HL-60 (cell line): ENCODE data around the gene PIGB.
"Not testable (repeated sequence)": the region's sequence is repeated elsewhere in the genome, so short reads cannot be mapped to it uniquely, and the experiment has no call there.

ENCODE experiments used
- GABPA ChIP-seq: IDR thresholded peaks from 2 replicates; pipeline ENCODE4 v1.6.1; 2012; ENCODE audit warnings: low read depth
- POLR2AphosphoS5 ChIP-seq: IDR thresholded peaks from 2 replicates; pipeline ENCODE4 v1.6.1; 2012; ENCODE audit warnings: low read depth
- SPI1 ChIP-seq: IDR thresholded peaks from 2 replicates; pipeline ENCODE4 v1.6.1; 2012; ENCODE audit warnings: low read depth, mild to moderate bottlenecking, borderline replicate concordance
- TF ChIP-seq, protein P1 (sequence below): IDR thresholded peaks from one replicate; pipeline ENCODE4 v1.5.1; 2011; ENCODE audit warnings: low read length, control low read depth, inconsistent platforms; ENCODE audit not compliant: insufficient read depth
- TF ChIP-seq, protein P2 (sequence below): IDR thresholded peaks from 2 replicates; pipeline ENCODE4 v1.6.1; 2012; ENCODE audit warnings: low read depth; ENCODE audit not compliant: insufficient replicate concordance

DNA sequence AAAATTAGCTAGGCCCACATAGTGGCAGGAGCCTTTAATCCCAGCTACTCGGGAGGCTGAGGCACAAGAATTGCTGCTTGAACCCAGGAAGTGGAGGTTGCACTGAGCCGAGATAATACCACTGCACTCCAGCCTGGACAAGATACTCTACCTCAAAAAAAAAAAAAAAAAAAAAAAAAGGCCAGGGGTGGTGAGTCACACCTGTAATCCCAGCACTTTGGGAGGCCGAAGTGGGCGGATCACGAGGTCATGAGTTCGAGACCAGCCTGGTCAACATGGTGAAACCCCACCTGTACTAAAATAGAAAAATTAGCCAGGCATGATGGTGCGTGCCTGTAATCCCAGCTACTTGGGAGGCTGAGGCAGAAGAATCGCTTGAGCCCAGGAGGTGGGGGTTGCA is 81.0 kb downstream of the PIGB start:
- TF ChIP-seq, protein P1, sequence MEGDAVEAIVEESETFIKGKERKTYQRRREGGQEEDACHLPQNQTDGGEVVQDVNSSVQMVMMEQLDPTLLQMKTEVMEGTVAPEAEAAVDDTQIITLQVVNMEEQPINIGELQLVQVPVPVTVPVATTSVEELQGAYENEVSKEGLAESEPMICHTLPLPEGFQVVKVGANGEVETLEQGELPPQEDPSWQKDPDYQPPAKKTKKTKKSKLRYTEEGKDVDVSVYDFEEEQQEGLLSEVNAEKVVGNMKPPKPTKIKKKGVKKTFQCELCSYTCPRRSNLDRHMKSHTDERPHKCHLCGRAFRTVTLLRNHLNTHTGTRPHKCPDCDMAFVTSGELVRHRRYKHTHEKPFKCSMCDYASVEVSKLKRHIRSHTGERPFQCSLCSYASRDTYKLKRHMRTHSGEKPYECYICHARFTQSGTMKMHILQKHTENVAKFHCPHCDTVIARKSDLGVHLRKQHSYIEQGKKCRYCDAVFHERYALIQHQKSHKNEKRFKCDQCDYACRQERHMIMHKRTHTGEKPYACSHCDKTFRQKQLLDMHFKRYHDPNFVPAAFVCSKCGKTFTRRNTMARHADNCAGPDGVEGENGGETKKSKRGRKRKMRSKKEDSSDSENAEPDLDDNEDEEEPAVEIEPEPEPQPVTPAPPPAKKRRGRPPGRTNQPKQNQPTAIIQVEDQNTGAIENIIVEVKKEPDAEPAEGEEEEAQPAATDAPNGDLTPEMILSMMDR: not testable (repeated sequence)
- TF ChIP-seq GABPA, POLR2AphosphoS5, SPI1: not testable (repeated sequence)
- TF ChIP-seq, protein P2, sequence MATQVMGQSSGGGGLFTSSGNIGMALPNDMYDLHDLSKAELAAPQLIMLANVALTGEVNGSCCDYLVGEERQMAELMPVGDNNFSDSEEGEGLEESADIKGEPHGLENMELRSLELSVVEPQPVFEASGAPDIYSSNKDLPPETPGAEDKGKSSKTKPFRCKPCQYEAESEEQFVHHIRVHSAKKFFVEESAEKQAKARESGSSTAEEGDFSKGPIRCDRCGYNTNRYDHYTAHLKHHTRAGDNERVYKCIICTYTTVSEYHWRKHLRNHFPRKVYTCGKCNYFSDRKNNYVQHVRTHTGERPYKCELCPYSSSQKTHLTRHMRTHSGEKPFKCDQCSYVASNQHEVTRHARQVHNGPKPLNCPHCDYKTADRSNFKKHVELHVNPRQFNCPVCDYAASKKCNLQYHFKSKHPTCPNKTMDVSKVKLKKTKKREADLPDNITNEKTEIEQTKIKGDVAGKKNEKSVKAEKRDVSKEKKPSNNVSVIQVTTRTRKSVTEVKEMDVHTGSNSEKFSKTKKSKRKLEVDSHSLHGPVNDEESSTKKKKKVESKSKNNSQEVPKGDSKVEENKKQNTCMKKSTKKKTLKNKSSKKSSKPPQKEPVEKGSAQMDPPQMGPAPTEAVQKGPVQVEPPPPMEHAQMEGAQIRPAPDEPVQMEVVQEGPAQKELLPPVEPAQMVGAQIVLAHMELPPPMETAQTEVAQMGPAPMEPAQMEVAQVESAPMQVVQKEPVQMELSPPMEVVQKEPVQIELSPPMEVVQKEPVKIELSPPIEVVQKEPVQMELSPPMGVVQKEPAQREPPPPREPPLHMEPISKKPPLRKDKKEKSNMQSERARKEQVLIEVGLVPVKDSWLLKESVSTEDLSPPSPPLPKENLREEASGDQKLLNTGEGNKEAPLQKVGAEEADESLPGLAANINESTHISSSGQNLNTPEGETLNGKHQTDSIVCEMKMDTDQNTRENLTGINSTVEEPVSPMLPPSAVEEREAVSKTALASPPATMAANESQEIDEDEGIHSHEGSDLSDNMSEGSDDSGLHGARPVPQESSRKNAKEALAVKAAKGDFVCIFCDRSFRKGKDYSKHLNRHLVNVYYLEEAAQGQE: not testable (repeated sequence)
